ENCODE results near the gene SOX5. TPM values are rescaled to one million over a fixed set of nuclear protein-coding genes. Genes with fewer than 3 reads are reported as not detected.

The SOX5 gene
- total and polyA plus RNA-seq, 11 donors = 0.49 to 4.9 (median 2.5) TPM

DNA sequence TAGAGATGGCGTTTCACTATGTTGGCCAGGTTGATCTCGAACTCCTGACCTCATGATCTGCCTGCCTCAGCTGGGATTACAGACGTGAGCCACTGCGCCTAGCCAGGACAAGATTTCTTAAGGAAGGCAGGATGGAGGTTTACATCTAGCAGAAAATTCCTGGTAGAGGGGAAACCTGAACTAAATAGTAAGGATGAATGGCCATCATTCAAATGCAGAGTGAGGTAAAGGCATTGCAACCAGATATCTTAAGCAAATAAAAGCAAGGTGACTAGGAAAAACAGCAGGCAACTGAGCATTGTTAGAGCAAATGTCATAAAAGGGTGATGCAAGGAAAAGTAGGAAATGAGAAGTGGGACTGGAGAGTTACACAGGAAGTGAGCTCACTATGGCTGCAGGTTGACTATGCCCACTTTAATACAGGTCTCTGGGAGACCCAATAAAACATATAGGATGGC is 133.0 kb downstream of the SOX5 start:
- H3K36me3 ChIP-seq = no peaks in the 10 kb centered on the region
- no peak overlapping the region for H3K4me3 ChIP-seq
- ATAC-seq (no peak), DNase-seq (no peak)
- no peak for TF ChIP-seq POLR2A (IDR thresholded peaks at IDR 0.05)
- TF ChIP-seq, protein P1, sequence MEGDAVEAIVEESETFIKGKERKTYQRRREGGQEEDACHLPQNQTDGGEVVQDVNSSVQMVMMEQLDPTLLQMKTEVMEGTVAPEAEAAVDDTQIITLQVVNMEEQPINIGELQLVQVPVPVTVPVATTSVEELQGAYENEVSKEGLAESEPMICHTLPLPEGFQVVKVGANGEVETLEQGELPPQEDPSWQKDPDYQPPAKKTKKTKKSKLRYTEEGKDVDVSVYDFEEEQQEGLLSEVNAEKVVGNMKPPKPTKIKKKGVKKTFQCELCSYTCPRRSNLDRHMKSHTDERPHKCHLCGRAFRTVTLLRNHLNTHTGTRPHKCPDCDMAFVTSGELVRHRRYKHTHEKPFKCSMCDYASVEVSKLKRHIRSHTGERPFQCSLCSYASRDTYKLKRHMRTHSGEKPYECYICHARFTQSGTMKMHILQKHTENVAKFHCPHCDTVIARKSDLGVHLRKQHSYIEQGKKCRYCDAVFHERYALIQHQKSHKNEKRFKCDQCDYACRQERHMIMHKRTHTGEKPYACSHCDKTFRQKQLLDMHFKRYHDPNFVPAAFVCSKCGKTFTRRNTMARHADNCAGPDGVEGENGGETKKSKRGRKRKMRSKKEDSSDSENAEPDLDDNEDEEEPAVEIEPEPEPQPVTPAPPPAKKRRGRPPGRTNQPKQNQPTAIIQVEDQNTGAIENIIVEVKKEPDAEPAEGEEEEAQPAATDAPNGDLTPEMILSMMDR (IDR thresholded peaks at IDR 0.05) = no peak
- no peaks in the 10 kb centered on the region for H3K27me3 ChIP-seq
- H3K4me1 ChIP-seq = no peaks in the 10 kb centered on the region
- no peak overlapping the region for H3K27ac ChIP-seq
- 89 to 96% (median 93%) methylated on average over 4 of the region's 4 CpGs for WGBS, 4 donors
- intact Hi-C loops (cut with DNase I) = no loop called here
- H3K9me3 ChIP-seq = no peaks in the 10 kb centered on the region

DNA sequence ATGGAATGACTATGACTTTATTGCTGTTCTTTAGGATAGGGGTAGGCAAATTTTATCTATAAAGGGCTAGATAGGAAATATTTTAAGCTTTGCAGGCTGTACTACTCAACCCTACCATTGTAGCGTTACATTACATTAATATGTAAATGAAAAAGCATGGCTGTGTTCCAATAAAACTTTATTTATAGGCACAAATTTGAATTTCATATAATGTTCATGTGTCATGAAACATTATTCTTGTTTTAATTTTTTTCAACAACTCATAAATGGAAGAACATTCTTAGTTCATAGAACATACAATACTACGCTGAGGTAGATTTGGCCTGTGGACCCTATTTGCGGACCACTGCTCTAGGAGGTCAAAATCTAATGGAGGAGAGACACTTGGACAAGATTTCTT is 133.7 kb downstream of the SOX5 start:
- no peak for DNase-seq
- Histone ChIP-seq H3K27ac (no peak overlapping the region), H3K4me3 (no peak overlapping the region), H3K27me3 (no peaks in the 10 kb centered on the region), H3K4me1 (no peaks in the 10 kb centered on the region), H3K9me3 (no peaks in the 10 kb centered on the region), H3K36me3 (no peaks in the 10 kb centered on the region)
- TF ChIP-seq, protein P1 (IDR thresholded peaks at IDR 0.05) = no peak
- intact Hi-C loops (cut with DNase I) = no loop called here
- ATAC-seq = no peak
- WGBS, 4 donors = 95 to 99% (median 97%) methylated on average over 3 of the region's 3 CpGs

DNA sequence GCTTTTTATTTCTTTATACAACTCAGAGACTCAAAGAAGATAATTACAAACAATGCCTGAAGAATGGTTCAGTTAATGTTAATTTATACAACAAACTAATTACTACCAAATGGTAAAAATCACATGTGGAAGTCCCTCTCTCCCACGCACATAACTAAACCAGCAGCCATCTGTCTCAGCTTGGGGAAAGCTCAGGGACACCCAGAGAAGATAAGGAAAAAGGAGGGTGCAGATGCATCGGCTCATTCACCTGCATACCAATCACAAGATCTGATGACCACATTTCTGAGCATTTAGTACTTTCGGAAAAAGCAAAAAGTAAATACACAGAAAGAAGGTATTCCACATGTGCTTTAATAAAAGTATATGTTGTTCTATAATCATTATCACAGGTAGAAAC is 136.3 kb downstream of the SOX5 start:
- no peak overlapping the region for H3K4me3 ChIP-seq
- H3K27me3 ChIP-seq = no peaks in the 10 kb centered on the region
- H3K36me3 ChIP-seq = no peaks in the 10 kb centered on the region
- DNase-seq = no peak
- 69 to 83% (median 77%) methylated on average over 3 of the region's 3 CpGs for WGBS, 4 donors
- H3K4me1 ChIP-seq = no peaks in the 10 kb centered on the region
- H3K27ac ChIP-seq = no peak overlapping the region
- intact Hi-C loops (cut with DNase I) = no loop called here
- TF ChIP-seq, protein P1 (IDR thresholded peaks at IDR 0.05) = no peak
- no peak for TF ChIP-seq POLR2A (IDR thresholded peaks at IDR 0.05)
- H3K9me3 ChIP-seq = no peaks in the 10 kb centered on the region
- no peak for ATAC-seq

DNA sequence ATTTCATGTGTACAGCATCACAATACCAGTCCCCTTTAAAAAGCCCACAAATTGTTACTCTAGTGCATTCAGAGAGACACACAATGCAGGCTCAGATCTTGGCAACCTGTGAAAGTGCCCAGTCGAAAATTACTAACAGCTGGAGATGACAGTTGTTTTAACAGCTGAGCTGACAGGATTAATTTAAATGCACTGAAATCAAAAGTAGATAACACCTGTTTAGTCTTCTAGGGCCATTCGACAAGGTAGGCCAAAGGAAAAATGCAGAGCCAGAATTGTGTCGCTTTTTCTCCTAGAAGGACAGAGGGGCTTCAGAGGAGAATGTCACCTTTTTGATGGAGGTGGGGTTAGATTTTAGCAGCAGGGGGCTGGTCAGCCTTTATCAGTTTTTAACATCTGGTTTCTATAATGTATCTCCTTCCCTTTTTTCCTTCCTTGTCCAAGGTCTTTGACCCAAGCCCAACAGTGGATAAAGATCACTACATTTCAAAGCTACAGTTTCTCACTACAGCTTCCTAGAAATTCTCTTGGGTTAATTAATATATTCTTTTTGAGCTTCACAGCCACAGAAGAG is 139.1 kb downstream of the SOX5 start:
- no peaks in the 10 kb centered on the region for H3K9me3 ChIP-seq
- intact Hi-C loops (cut with DNase I) = no loop called here
- TF ChIP-seq, protein P1 (IDR thresholded peaks at IDR 0.05) = no peak
- no peak for TF ChIP-seq POLR2A (IDR thresholded peaks at IDR 0.05)
- H3K27me3 ChIP-seq = no peaks in the 10 kb centered on the region
- H3K4me1 ChIP-seq = no peaks in the 10 kb centered on the region
- H3K36me3 ChIP-seq = no peaks in the 10 kb centered on the region
- 50 to 64% (median 59%) methylated on average over 3 of the region's 3 CpGs for WGBS, 4 donors
- no peak overlapping the region for H3K27ac ChIP-seq
- DNase-seq (no peak), ATAC-seq (no peak)
- H3K4me3 ChIP-seq = no peak overlapping the region

Data from heart left ventricle (tissue), 16 donors.